C4-2B (cell line): ENCODE data around the gene NCOA1.

ENCODE experiments used
- H3K27ac ChIP-seq: fragments of 450-650 bp; 2 replicates; pipeline ENCODE4 v1.5.1; 2017
- ZFX ChIP-seq: fragments of 450-650 bp; IDR thresholded peaks from 2 replicates; pipeline ENCODE4 v1.6.1; 2017
- TF ChIP-seq, protein P1 (sequence below): fragments of 450-650 bp; conservative IDR thresholded peaks from 2 replicates; pipeline ENCODE4 v1.5.1; 2017; ENCODE audit warnings: mild to moderate bottlenecking

NCOA1 gene

DNA sequence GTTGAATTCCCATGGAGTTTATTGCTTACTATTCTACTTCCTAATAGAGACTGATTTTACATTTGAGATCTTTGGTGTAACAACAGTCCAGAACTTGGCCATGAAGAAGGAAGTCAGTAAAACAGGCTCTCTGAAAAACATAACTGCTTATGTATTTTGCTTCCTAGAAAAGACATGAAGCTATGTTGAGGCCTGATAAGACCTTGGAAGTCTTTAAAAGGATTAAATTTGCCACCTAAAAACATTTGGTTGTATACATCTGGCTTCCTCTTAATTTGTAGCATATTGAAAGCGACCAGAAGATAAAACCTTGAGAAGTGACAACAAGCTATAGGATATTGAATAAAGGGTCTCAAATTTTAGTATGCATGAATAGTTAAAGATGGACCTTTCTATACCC, 265.7 kb downstream of the NCOA1 start:
- H3K27ac ChIP-seq, result no peak overlapping the region
- TF ChIP-seq, protein P1, sequence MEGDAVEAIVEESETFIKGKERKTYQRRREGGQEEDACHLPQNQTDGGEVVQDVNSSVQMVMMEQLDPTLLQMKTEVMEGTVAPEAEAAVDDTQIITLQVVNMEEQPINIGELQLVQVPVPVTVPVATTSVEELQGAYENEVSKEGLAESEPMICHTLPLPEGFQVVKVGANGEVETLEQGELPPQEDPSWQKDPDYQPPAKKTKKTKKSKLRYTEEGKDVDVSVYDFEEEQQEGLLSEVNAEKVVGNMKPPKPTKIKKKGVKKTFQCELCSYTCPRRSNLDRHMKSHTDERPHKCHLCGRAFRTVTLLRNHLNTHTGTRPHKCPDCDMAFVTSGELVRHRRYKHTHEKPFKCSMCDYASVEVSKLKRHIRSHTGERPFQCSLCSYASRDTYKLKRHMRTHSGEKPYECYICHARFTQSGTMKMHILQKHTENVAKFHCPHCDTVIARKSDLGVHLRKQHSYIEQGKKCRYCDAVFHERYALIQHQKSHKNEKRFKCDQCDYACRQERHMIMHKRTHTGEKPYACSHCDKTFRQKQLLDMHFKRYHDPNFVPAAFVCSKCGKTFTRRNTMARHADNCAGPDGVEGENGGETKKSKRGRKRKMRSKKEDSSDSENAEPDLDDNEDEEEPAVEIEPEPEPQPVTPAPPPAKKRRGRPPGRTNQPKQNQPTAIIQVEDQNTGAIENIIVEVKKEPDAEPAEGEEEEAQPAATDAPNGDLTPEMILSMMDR, result no peak
- TF ChIP-seq ZFX, result no peak

DNA sequence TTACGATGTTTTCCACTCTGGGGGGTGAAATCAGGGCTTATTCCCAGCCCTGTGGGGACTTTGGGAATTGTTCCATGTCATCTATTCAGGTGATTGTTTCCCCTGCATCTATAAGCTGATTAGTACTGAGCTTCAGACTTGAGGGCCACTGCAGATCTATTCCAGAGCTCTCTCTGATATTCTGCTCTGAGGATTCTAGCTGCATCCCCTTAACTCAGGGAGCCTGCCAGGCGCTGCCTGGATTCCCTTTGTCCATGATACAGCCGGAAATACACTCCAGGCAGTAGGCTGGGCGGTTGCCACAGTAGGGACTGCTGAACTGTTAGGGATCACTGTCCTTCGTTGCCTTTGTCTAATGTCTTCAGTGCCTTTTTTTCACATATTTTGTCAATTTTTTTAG, 270.8 kb downstream of the NCOA1 start:
- no peak overlapping the region for H3K27ac ChIP-seq
- TF ChIP-seq ZFX, result no peak
- TF ChIP-seq, protein P1, result no peak

DNA sequence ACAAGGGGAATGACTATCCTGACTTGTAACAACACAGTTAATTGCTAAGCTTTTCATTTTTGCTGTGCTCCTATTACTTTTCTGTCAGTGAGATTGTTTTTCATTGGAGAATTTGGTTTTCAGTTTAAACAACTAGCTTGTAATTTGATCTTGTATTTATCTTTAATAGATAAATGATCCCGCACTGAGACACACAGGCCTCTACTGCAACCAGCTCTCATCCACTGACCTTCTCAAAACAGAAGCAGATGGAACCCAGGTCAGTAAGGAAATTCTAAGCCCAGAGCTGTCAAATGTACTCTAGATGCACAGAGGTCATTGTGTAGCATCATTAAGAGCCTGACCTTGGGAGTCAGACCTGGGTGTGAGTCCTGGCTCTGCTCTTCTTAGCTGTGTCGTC, 271.5 kb downstream of the NCOA1 start:
- no peak for TF ChIP-seq ZFX
- TF ChIP-seq, protein P1, result no peak

DNA sequence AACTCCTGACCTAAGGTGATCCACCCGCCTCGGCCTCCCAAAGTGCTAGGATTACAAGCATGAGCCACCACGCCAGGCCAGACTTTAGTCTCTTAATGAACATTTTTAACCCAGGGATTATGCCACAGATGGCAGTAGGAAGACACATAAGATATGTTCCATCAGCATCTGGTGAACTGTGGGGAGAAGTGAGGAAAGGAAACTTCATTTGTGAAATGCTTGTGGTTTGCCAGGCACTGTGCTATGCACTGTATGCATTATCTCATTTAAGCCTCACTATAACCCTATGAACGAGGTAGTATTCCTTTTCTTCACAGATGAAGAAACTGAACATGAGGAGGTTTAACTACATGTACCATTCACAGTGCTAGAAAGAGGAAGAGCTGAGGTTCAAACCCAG, 272.8 kb downstream of the NCOA1 start:
- H3K27ac ChIP-seq, result no peak overlapping the region
- TF ChIP-seq ZFX, result no peak
- TF ChIP-seq, protein P1, result no peak

More for the DNA sequence above, 271.5 kb downstream of the NCOA1 start:
- H3K27ac ChIP-seq, result no peak overlapping the region

DNA sequence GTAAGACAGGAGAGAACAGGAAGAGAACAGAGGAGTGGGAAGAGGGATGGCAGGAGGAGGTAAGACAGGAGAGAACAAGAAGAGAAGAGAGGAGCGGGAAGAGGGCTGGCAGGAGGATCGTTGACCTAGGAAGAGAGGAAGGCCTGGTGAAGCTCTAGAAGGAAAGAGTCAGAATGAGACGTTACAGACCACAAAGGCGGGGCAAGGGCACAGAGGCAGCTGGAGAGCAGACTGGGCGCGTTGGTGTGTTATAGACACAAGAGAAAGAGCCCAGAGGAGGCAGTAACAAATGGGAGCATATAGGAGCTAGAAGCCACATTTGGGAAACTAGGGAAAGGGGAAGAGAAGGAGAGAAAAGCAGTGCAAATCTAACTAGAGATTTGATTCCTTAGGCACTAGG, 275.6 kb downstream of the NCOA1 start:
- TF ChIP-seq, protein P1, result no peak
- no peak for TF ChIP-seq ZFX
- no peak overlapping the region for H3K27ac ChIP-seq

DNA sequence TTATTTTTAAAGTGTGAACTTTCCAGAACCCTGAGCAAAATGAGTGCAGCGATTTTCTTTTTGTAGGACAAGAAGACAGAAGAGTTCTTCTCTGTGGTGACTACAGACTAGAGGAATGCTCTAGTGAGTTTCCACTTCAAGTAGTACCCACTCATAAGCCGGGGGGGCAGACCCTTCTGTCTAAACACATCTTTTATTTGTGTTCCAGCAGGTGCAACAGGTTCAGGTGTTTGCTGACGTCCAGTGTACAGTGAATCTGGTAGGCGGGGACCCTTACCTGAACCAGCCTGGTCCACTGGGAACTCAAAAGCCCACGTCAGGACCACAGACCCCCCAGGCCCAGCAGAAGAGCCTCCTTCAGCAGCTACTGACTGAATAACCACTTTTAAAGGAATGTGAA, 277.0 kb downstream of the NCOA1 start:
- H3K27ac ChIP-seq, result no peak overlapping the region
- no peak for TF ChIP-seq ZFX
- TF ChIP-seq, protein P1, result no peak

DNA sequence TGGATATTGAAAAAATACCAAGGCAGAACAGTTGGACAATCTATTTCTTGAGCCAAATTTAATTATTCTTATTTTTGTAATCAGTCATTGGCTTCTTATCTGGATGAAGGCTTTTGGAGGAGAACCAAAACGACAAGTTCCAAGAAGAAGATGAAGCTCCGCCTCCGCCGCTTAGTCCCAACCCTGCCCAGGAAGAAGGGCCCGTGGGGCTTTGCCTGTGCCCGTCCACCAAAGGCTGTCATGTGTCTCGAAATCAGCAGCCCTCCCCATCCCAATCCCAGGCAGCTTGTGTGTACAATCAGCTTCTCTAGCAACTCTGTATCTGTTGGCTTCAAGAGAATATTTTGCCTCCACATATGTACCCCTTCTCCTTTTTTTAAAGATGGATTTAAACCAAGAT, 277.5 kb downstream of the NCOA1 start:
- TF ChIP-seq, protein P1, result no peak
- no peak overlapping the region for H3K27ac ChIP-seq
